Uterus (tissue), 4 donors: ENCODE measurements around the gene ATP8A2. TPM values are rescaled to one million over a fixed set of nuclear protein-coding genes. Genes with fewer than 3 reads are reported as not detected.

ENCODE experiments used
- DNase-seq, 2 donors: peaks; one replicate each; pipeline ENCODE4 v3.0.0-alpha.2; 2019 to 2020
- H3K27ac ChIP-seq, 2 donors: fragments of 200-600 bp; sonication (generic); 1 replicate in 1 of 2; 2 replicates in 1 of 2; pipeline ENCODE4 v1.5.1; 2016 to 2018
- H3K27me3 ChIP-seq, 2 donors: fragments of 200-600 bp; sonication (generic); one replicate each; pipeline ENCODE4 v1.5.1; 2018 to 2019; ENCODE audit warnings: control low read depth in 1 of 2
- H3K36me3 ChIP-seq, 2 donors: fragments of 200-600 bp; sonication (generic); one replicate each; pipeline ENCODE4 v1.5.1; 2019; ENCODE audit warnings: control low read depth in 1 of 2
- H3K4me1 ChIP-seq, 2 donors: fragments of 200-600 bp; sonication (generic); one replicate each; pipeline ENCODE4 v1.5.1; 2018 to 2019; ENCODE audit warnings: control low read depth in 1 of 2
- H3K4me3 ChIP-seq, 2 donors: fragments of 200-600 bp; sonication (generic); 1 replicate in 1 of 2; 2 replicates in 1 of 2; pipeline ENCODE4 v1.5.1; 2018 to 2019; ENCODE audit warnings: mild to moderate bottlenecking in 1 of 2
- H3K9me3 ChIP-seq, 2 donors: fragments of 200-600 bp; sonication (generic); one replicate each; pipeline ENCODE4 v1.5.1; 2019; ENCODE audit warnings: control low read depth in 1 of 2
- POLR2A ChIP-seq, 2 donors: fragments of 450-650 bp; IDR thresholded peaks; one replicate each; pipeline ENCODE4 v1.6.1; 2016; ENCODE audit warnings: antibody characterized with exemption in 2 of 2, mild to moderate bottlenecking in 1 of 2, moderate library complexity in 1 of 2
- intact Hi-C: fragments of 100-400 bp; cut with DNase I; formaldehyde crosslinking; loops from one replicate; pipeline ENCODE4 v1.15.1; 2023; ENCODE audit warnings: low total_unique reads
- total RNA-seq, 4 donors: library from RNA; depleted of rRNA in 3 of 4; stranded (reverse); fragments of >200 nt in 3 of 4; gene quantifications; one replicate each; pipeline versions ENCODE4 v1.1.0 to v1.2.4, GENCODE V29; 2014 to 2023
- TF ChIP-seq, protein P1 (sequence below), 4 experiments: fragments of 200-600 bp in 2 of 4; fragments of 450-650 bp in 2 of 4; sonication (generic) in 2 of 4; IDR thresholded peaks; one replicate each; pipeline ENCODE4 v1.5.1; 2016 to 2019; ENCODE audit warnings: antibody characterized with exemption in 4 of 4, mild to moderate bottlenecking in 2 of 4, moderate library complexity in 1 of 4
- donor health status: DM: yes; HTN: yes; CAD: no.

Gene ATP8A2
- total RNA-seq, 4 donors from 2014 or later, result 0.64 to 21.4 TPM; not detected in 2

GRCh38 chr13:25971459-25972145 is 599.8 kb downstream of the ATP8A2 start:
- Histone ChIP-seq H3K9me3 (no peaks in the 10 kb centered on the region), H3K4me1 (no peaks in the 10 kb centered on the region), H3K4me3 (no peak overlapping the region), H3K27ac (no peak overlapping the region), H3K27me3 (no peaks in the 10 kb centered on the region), H3K36me3 (no peaks in the 10 kb centered on the region)
- no peak for DNase-seq
- no peak for TF ChIP-seq POLR2A (IDR thresholded peaks at IDR 0.05)
- TF ChIP-seq, protein P1, sequence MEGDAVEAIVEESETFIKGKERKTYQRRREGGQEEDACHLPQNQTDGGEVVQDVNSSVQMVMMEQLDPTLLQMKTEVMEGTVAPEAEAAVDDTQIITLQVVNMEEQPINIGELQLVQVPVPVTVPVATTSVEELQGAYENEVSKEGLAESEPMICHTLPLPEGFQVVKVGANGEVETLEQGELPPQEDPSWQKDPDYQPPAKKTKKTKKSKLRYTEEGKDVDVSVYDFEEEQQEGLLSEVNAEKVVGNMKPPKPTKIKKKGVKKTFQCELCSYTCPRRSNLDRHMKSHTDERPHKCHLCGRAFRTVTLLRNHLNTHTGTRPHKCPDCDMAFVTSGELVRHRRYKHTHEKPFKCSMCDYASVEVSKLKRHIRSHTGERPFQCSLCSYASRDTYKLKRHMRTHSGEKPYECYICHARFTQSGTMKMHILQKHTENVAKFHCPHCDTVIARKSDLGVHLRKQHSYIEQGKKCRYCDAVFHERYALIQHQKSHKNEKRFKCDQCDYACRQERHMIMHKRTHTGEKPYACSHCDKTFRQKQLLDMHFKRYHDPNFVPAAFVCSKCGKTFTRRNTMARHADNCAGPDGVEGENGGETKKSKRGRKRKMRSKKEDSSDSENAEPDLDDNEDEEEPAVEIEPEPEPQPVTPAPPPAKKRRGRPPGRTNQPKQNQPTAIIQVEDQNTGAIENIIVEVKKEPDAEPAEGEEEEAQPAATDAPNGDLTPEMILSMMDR (IDR thresholded peaks at IDR 0.05), result no peak
- intact Hi-C loops, result no loop called here

GRCh38 chr13:25973085-25973484 is 601.3 kb downstream of the ATP8A2 start:
- no peak for DNase-seq
- TF ChIP-seq POLR2A (IDR thresholded peaks at IDR 0.05), result no peak
- TF ChIP-seq, protein P1 (IDR thresholded peaks at IDR 0.05), result no peak
- Histone ChIP-seq H3K27me3 (no peaks in the 10 kb centered on the region), H3K4me3 (no peak overlapping the region), H3K4me1 (no peaks in the 10 kb centered on the region), H3K27ac (no peak overlapping the region), H3K36me3 (no peaks in the 10 kb centered on the region), H3K9me3 (no peaks in the 10 kb centered on the region)
- intact Hi-C loops, result no loop called here

DNA sequence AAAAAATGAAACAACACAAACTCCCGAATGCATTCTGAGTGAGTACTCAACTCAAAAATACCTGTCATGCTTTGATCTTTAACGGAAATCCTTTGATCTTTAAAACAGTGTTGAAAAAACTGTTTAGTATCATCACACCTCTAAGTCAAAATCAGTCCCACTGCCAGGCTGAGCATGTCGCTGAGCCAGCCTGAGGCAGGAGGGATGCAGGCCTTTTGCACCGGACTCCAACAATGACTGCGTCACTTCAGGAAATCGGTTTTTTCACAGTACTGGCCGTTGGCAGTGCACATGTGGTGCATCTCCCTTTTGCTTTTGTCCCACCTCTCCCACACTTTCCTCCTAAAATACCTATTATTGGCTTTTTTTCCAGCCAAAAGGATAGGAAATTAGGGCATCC is 601.8 kb downstream of the ATP8A2 start:
- Histone ChIP-seq H3K9me3 (no peaks in the 10 kb centered on the region), H3K36me3 (no peaks in the 10 kb centered on the region), H3K4me1 (no peaks in the 10 kb centered on the region), H3K27me3 (no peaks in the 10 kb centered on the region), H3K4me3 (no peak overlapping the region), H3K27ac (no peak overlapping the region)
- TF ChIP-seq, protein P1 (IDR thresholded peaks at IDR 0.05), result no peak
- TF ChIP-seq POLR2A (IDR thresholded peaks at IDR 0.05), result no peak
- no peak for DNase-seq
- intact Hi-C loops, result no loop called here

GRCh38 chr13:25977216-25977615 is 605.4 kb downstream of the ATP8A2 start:
- intact Hi-C loops, result no loop called here
- Histone ChIP-seq H3K4me1 (no peaks in the 10 kb centered on the region), H3K27me3 (no peaks in the 10 kb centered on the region), H3K27ac (no peak overlapping the region), H3K9me3 (no peaks in the 10 kb centered on the region), H3K36me3 (no peaks in the 10 kb centered on the region), H3K4me3 (no peak overlapping the region)
- no peak for DNase-seq
- TF ChIP-seq, protein P1 (IDR thresholded peaks at IDR 0.05), result no peak
- no peak for TF ChIP-seq POLR2A (IDR thresholded peaks at IDR 0.05)

- intact Hi-C loops, result no loop called here
- no peaks in the 10 kb centered on the region for H3K27me3 ChIP-seq
- TF ChIP-seq POLR2A (IDR thresholded peaks at IDR 0.05), result no peak
- TF ChIP-seq, protein P1 (IDR thresholded peaks at IDR 0.05), result no peak
- H3K4me1 ChIP-seq, result no peaks in the 10 kb centered on the region
- H3K9me3 ChIP-seq, result no peaks in the 10 kb centered on the region
- no peaks in the 10 kb centered on the region for H3K36me3 ChIP-seq
- no peak overlapping the region for H3K27ac ChIP-seq
- no peak for DNase-seq
- H3K4me3 ChIP-seq, result no peak overlapping the region
These were observed 605.9 kb downstream of the ATP8A2 start for GRCh38 chr13:25977671-25978070.
